Skin of body (tissue), 2 donors: ENCODE measurements around the gene ATP8B3. TPM values are rescaled to one million over a fixed set of nuclear protein-coding genes. Genes with fewer than 3 reads are reported as not detected.

ENCODE experiments used
- DNase-seq: peaks from one replicate; lab custom pipeline; 2025; lab: John Stamatoyannopoulos, UW
- total RNA-seq: library from RNA; depleted of rRNA; stranded (reverse); fragments of >200 nt; gene quantifications from one replicate; pipeline ENCODE4 v1.2.3, GENCODE V29; 2014

Gene ATP8B3
- total RNA-seq, 1 donor from 2014 or later = 0.99 TPM

- DNase-seq = no peak
Observed at GRCh38 chr19:1757468-1758230, 54.4 kb downstream of the ATP8B3 start.

DNA sequence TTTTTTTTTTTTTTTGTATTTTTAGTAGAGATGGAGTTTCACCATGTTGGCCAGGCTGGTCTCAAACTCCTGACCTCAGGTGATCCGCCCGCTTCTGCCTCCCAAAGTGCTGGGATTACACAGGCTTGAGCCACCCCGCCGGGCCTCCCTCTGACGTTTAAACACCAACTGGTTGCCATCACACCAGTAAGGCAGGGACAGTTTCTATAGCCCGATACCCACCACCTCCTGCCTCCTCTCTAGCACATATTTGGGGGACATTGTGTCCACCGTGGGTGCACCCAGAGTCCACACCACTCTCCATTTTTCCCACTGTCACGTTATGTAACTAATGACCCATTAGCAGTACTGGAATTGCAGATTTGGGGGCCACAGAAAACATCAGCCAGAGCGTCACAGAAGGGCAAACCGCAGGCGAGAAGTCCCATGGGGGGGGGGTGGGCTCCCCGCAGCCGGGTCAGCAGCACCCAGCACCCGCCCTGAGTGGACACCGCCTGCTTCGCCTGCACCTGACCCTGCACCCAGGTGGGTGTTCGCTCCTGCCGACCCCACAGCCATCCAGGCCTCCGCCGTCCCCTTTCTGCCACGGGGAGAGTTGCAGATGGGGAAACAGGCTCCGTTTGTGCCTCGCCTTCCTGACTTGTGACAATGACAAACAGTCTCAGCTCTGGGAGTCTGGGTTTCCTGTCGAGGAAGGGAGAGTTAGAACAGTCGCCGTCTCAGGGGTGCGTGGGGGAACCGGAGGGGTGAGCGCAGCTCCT lies 55.2 kb downstream of the ATP8B3 start:
- DNase-seq = no peak

- DNase-seq = no peak
Observed at GRCh38 chr19:1756264-1756663, 55.8 kb downstream of the ATP8B3 start.

- DNase-seq = no peak
Observed at GRCh38 chr19:1755467-1756171, 56.5 kb downstream of the ATP8B3 start.

- no peak for DNase-seq
Observed at GRCh38 chr19:1754636-1755466, 57.2 kb downstream of the ATP8B3 start.

DNA sequence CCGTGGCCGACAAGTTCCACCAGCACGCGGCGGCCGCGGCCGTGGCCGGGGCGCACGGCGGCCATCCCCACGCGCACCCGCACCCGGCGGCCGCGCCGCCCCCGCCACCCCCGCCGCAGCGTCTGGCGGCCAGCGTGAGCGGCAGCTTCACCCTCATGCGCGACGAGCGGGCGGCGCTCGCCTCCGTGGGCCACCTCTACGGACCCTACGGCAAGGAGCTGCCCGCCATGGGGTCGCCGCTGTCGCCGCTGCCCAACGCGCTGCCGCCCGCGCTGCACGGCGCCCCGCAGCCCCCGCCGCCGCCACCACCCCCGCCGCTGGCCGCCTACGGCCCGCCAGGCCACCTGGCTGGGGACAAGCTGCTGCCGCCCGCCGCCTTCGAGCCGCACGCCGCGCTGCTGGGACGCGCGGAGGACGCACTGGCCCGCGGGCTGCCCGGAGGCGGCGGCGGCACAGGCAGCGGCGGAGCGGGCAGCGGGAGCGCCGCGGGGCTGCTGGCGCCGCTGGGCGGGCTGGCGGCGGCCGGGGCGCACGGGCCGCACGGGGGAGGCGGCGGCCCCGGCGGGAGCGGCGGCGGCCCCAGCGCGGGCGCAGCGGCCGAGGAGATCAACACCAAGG lies 57.9 kb downstream of the ATP8B3 start:
- no peak for DNase-seq

GRCh38 chr19:1752757-1753728 lies 59.0 kb downstream of the ATP8B3 start, which contains the start of gene ONECUT3:
Gene ONECUT3 (plus strand): TSS chr19:1753506. CDS start chr19:1753663, 157 bp downstream.
- no peak for DNase-seq

DNA sequence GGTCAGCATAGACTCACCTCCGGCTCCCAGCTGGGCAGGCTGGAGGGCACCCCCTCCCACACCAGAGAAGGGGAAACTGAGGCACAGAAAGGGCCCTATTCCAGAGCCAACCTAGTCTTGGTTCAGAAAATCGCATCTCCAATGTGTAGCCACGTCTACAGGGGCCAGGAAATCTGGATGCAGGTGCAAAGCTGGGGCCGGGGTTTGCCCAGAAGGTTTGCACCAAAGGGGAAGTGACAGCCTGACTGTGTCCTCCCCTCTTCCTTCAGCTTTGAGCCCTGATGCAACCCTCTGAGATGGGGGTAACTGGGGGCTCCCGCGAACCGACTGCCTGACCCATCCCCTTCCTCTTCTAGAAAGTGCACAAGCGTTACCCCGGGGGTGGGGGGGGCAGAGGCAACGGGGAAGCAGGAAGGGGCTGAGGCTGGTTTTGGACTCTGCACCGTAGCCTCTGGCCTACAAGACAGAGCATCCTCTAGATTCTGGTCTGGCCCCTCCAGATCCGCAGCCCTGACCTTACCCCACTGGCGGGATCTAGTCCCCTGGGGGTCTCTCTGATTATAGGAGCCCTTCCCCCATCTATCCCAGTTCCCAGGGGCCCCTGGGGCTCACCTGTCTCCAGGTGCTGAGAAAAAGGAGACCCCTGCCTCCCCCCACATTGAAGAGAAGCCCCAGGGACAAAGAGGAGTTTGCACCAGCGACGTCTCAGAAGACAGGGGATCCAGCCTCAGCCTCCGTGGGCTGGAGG lies 59.9 kb downstream of the ATP8B3 start:
- no peak for DNase-seq

GRCh38 chr19:1751367-1752008 lies 60.6 kb downstream of the ATP8B3 start:
- no peak for DNase-seq

GRCh38 chr19:1750343-1751021 lies 61.6 kb downstream of the ATP8B3 start:
- no peak for DNase-seq

DNA sequence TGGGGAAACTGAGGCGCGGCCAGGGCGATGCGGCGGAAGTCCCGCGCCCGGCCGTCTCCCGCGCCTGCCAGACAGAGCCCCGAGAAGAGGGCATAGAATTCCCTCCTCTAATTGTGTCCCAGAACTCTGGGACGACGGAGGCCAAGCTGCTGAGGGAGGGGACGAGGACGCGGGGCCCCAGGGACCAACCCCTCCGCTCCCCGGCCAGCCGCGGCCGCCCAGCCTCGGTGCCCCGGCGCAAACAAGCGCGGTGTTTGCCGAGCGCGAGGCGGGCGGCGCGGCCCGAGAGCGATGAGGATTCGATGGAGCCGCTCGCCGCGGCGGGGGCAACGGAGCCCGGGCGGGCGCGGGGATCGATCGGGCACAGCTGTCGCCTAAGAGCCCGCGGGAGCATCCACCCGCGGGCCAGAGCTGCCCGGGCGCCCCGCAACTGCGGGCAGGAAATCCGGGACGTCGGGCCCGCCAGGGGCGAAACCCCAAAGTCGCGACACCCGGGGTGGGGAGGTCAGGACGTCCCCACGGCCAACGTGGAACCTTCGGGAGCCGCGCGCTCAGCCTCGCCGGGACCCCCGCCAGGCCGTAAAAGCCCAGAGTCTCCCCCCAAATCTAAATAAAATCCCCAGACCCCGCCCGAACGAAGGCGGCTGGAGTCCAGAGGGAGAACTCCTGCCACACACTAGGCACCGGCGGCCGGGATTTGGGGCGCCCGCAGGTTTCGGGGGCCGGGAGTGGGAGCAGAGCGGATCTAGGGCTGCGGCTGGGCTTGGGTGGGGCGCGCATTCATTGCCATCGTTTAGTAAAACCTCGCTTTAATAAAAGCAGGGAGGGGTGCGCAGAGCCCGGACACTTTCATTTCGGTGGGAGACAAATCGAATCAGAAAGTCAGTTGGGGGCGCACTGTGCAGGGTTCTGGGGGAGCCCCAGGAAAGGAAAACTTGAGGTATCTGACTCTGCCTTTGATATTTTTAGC lies 62.4 kb downstream of the ATP8B3 start:
- no peak for DNase-seq

- no peak for DNase-seq
Observed at GRCh38 chr19:1748873-1749341, 63.2 kb downstream of the ATP8B3 start.

GRCh38 chr19:1748115-1748872 lies 63.8 kb downstream of the ATP8B3 start:
- no peak for DNase-seq

DNA sequence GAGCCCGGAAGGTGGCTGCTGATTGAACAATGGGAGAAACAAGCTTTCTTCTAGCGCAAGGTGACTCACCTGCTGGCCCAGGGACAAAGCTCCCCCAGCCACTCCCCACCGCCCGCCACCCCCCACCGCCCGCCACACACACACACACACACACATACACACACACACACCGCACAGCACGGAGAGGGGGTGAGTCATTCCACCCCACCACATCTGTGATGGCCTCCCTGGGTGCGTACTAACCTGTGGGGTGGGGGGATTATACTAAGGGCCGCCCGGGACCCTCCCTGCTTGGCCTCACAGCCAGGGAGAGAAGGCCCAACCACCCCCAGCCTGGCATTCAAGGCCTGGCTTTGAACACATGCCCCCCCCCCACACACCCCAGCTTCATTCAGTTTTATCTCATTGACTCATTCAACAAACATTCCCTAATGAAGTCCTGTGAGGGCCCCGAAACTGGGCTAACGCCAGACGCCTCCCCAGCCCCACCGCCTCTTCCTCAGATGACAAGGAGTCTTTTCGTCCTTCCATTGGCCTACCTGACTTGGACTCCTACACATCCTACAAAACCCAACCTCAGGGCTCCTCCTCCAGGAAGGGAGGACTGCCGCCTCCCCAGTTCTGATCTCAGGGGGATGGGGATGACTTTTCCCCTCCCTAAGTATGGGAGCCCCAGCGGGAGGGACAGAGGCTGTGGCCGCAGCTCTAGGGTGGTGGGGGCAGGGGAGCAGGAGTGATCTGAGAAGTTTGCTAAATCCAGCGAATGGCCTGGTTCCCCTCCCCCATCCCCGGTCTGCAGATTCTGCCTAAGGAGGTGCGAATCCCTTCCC lies 64.6 kb downstream of the ATP8B3 start:
- DNase-seq = no peak
